SIG-M5 (cell line): ENCODE data around the gene LRP1.

ENCODE experiments used
- DNase-seq: peaks from one replicate; lab custom pipeline; 2025; lab: John Stamatoyannopoulos, UW

LRP1 gene

GRCh38 chr12:57236201-57236924, 108.1 kb downstream of the LRP1 start:
- no peak for DNase-seq

- DNase-seq = no peak
These were observed 108.8 kb downstream of the LRP1 start for GRCh38 chr12:57236925-57237595.

GRCh38 chr12:57237596-57237931, 109.3 kb downstream of the LRP1 start:
- no peak for DNase-seq

- DNase-seq = no peak
These were observed 109.9 kb downstream of the LRP1 start for GRCh38 chr12:57237932-57238853.

GRCh38 chr12:57238854-57239554, 110.7 kb downstream of the LRP1 start:
- DNase-seq = no peak

- no peak for DNase-seq
These were observed 111.3 kb downstream of the LRP1 start for GRCh38 chr12:57239587-57240065.

GRCh38 chr12:57240066-57240921, 112.0 kb downstream of the LRP1 start:
- no peak for DNase-seq

- no peak for DNase-seq
These were observed 112.7 kb downstream of the LRP1 start for GRCh38 chr12:57240926-57241401.

GRCh38 chr12:57241402-57242310, 113.4 kb downstream of the LRP1 start:
- DNase-seq = no peak

GRCh38 chr12:57242329-57242690, 114.0 kb downstream of the LRP1 start:
- no peak for DNase-seq

GRCh38 chr12:57242691-57243454, 114.6 kb downstream of the LRP1 start:
- no peak for DNase-seq

- DNase-seq = no peak
These were observed 115.4 kb downstream of the LRP1 start for GRCh38 chr12:57243521-57244311.

- no peak for DNase-seq
These were observed 116.0 kb downstream of the LRP1 start for GRCh38 chr12:57244312-57244696.

- DNase-seq = no peak
These were observed 118.8 kb downstream of the LRP1 start for GRCh38 chr12:57247041-57247440.

GRCh38 chr12:57248934-57249742, 120.9 kb downstream of the LRP1 start:
- peak; percentile 76 for DNase-seq

- DNase-seq = no peak
These were observed 122.3 kb downstream of the LRP1 start for GRCh38 chr12:57250541-57250940.

GRCh38 chr12:57250956-57251355, 122.7 kb downstream of the LRP1 start, which contains the start of gene STAC3:
STAC3 (minus strand) TSS chr12:57251187; CDS start chr12:57249636, 1,551 bp downstream.
- DNase-seq = no peak
